Body of pancreas (tissue), 4 donors: ENCODE measurements around the gene SLC34A1. TPM values are rescaled to one million over a fixed set of nuclear protein-coding genes. Genes with fewer than 3 reads are reported as not detected.

Experiments
- ATAC-seq: fragments of 150-250 bp; one replicate; pipeline ENCODE4 v1.9.1; 2016
- DNase-seq, 4 donors: peaks; one replicate each; pipeline ENCODE4 v3.0.0-alpha.2; 2019
- H3K27ac ChIP-seq, 4 donors: fragments of 200-600 bp; sonication (generic); 1 replicate in 3 of 4; 2 replicates in 1 of 4; pipeline versions ENCODE4 v1.5.1 to v1.6.1; 2016 to 2019; ENCODE audit warnings: mild to moderate bottlenecking in 1 of 4, mixed read lengths in 1 of 4, moderate library complexity in 1 of 4
- H3K27me3 ChIP-seq, 2 donors: fragments of 200-600 bp; sonication (generic); one replicate each; pipeline ENCODE4 v1.6.0; 2016; ENCODE audit warnings: mild to moderate bottlenecking in 1 of 2
- H3K36me3 ChIP-seq, 2 donors: fragments of 200-600 bp; sonication (generic); replicated peaks in 1 of 2; 2 replicates each; pipeline ENCODE4 v1.5.1; 2016; ENCODE audit warnings: low read depth in 2 of 2; ENCODE audit not compliant: insufficient read depth in 1 of 2
- H3K4me1 ChIP-seq: fragments of 200-600 bp; sonication (generic); one replicate; pipeline ENCODE4 v1.6.0; 2016
- H3K4me3 ChIP-seq, 2 donors: fragments of 200-600 bp; sonication (generic); 1 replicate in 1 of 2; 2 replicates in 1 of 2; pipeline ENCODE4 v1.5.1; 2016 to 2019
- H3K9me3 ChIP-seq, 3 donors: fragments of 200-600 bp; sonication (generic); 1 replicate in 2 of 3; 2 replicates in 1 of 3; pipeline ENCODE4 v1.5.1; 2016
- CTCF ChIP-seq, 7 experiments: fragments of 450-650 bp in 4 of 7; fragments of 200-600 bp in 3 of 7; sonication (generic) in 3 of 7; IDR thresholded peaks; one replicate each; pipeline ENCODE4 v1.5.1; 2016 to 2019; ENCODE audit warnings: antibody characterized with exemption in 7 of 7
- POLR2A ChIP-seq, 3 donors: fragments of 450-650 bp; IDR thresholded peaks; one replicate each; pipeline ENCODE4 v1.6.1; 2016; ENCODE audit warnings: antibody characterized with exemption in 3 of 3, mild to moderate bottlenecking in 2 of 3
- WGBS, 2 donors: methylation state at CpG; one replicate each; pipeline ENCODE4 v1.1.5; 2017; 5-methylcytosine and 5-hydroxymethylcytosine counted together
- intact Hi-C: fragments of 100-400 bp; cut with DNase I; formaldehyde crosslinking; loops from one replicate; pipeline ENCODE4 v1.15.1; 2023
- total RNA-seq, 2 donors: library from RNA; depleted of rRNA; stranded (reverse); fragments of >200 nt; gene quantifications; one replicate each; pipeline ENCODE4 v1.1.0, GENCODE V29; 2016

The SLC34A1 gene
- total RNA-seq = not detected

GRCh38 chr5:177384134-177384533 is at the start of gene SLC34A1:
SLC34A1 (plus strand) TSS chr5:177384434; CDS start chr5:177385742, 1,308 bp downstream.
- Histone ChIP-seq H3K4me1 (peaks cover 10% of the 10 kb centered on the region), H3K27me3 (no peaks in the 10 kb centered on the region), H3K4me3 (no peak within 1 kb of the TSS), H3K9me3 (no peaks in the 10 kb centered on the region), H3K27ac (no peak within 1 kb of the TSS), H3K36me3 (no peaks in the 10 kb centered on the region)
- intact Hi-C loops = no loop called here
- 69 to 70% methylated on average over 4 of the region's 4 CpGs for WGBS, 2 donors
- ATAC-seq (no peak), DNase-seq (no peak)
- TF ChIP-seq POLR2A (IDR thresholded peaks at IDR 0.05) (no peak), CTCF (IDR thresholded peaks at IDR 0.05) (no peak)

- Histone ChIP-seq H3K9me3 (no peaks in the 10 kb centered on the region), H3K4me1 (peaks cover 11% of the 10 kb centered on the region), H3K36me3 (peaks cover 17 to 39% of the 10 kb centered on the region in 2 donors), H3K27me3 (no peaks in the 10 kb centered on the region), H3K4me3 (no peak overlapping the region), H3K27ac (no peak overlapping the region)
- intact Hi-C loops = no loop called here
- ATAC-seq (no peak), DNase-seq (no peak)
- TF ChIP-seq POLR2A (IDR thresholded peaks at IDR 0.05) (no peak), CTCF (IDR thresholded peaks at IDR 0.05) (no peak)
- WGBS, 2 donors = 87 to 90% methylated on average over 12 to 21 of the region's 21 CpGs
Measured at GRCh38 chr5:177334781-177335700, 49.2 kb upstream of the SLC34A1 start.

- no peaks in the 10 kb centered on the region for H3K27me3 ChIP-seq
- intact Hi-C loops = no loop called here
- H3K36me3 ChIP-seq = peaks cover 17 to 39% of the 10 kb centered on the region in 2 donors
- TF ChIP-seq POLR2A (IDR thresholded peaks at IDR 0.05) (no peak), CTCF (IDR thresholded peaks at IDR 0.05) (no peak)
- H3K4me3 ChIP-seq = no peak overlapping the region
- DNase-seq = no peak
- H3K27ac ChIP-seq = no peak overlapping the region
- WGBS, 2 donors = 75 to 89% methylated on average over 5 to 7 of the region's 7 CpGs
- H3K9me3 ChIP-seq = no peaks in the 10 kb centered on the region
- no peak for ATAC-seq
- H3K4me1 ChIP-seq = peaks cover 5% of the 10 kb centered on the region
Measured at GRCh38 chr5:177335701-177336065, 48.6 kb upstream of the SLC34A1 start.

GRCh38 chr5:177336112-177336511 is 48.1 kb upstream of the SLC34A1 start:
- H3K27me3 ChIP-seq = no peaks in the 10 kb centered on the region
- no peak for TF ChIP-seq POLR2A (IDR thresholded peaks at IDR 0.05)
- TF ChIP-seq CTCF (IDR thresholded peaks at IDR 0.05) = peak in 4 of 7 experiments; percentile 26 to 48 (median 38)
- DNase-seq (peak in 2 of 4 donors; percentile 32 to 37), ATAC-seq (no peak)
- H3K4me3 ChIP-seq = no peak overlapping the region
- H3K27ac ChIP-seq = no peak overlapping the region
- peaks cover 5% of the 10 kb centered on the region for H3K4me1 ChIP-seq
- H3K36me3 ChIP-seq = peaks cover 17 to 39% of the 10 kb centered on the region in 2 donors
- intact Hi-C loops = no loop called here
- no peaks in the 10 kb centered on the region for H3K9me3 ChIP-seq
- WGBS, 2 donors = 58 to 72% methylated on average over 12 of the region's 12 CpGs
